K562 (cell line): ENCODE data around the gene EHMT2. TPM values are rescaled to one million over a fixed set of nuclear protein-coding genes. Genes with fewer than 3 reads are reported as not detected.
A peak's percentile ranks its signal among the peaks of the same experiment; 100 is the strongest.

Experiments used
- ARID1B ChIP-seq: fragments of 450-650 bp; IDR thresholded peaks from 2 replicates; pipeline ENCODE4 v1.6.1; 2016; ENCODE audit warnings: antibody characterized with exemption, mild to moderate bottlenecking, inconsistent platforms
- ASH1L ChIP-seq: fragments of 450-650 bp; IDR thresholded peaks from 2 replicates; pipeline ENCODE4 v1.6.1; 2018; ENCODE audit warnings: borderline replicate concordance, mild to moderate bottlenecking, low read depth; ENCODE audit not compliant: partially characterized antibody
- BRF2 ChIP-seq: IDR thresholded peaks from 3 replicates; pipeline ENCODE4 v1.6.1; 2011; ENCODE audit warnings: borderline replicate concordance, mild to moderate bottlenecking; ENCODE audit not compliant: insufficient read length, insufficient read depth
- CREB3 ChIP-seq: fragments of 450-650 bp; conservative IDR thresholded peaks from 2 replicates; pipeline ENCODE4 v1.6.1; 2016; ENCODE audit warnings: missing genetic modification characterization, low read depth, mild to moderate bottlenecking, missing compliant biosample characterization, moderate library complexity
- FOXJ2 ChIP-seq: fragments of 200-800 bp; sonication (Bioruptor generic); IDR thresholded peaks from 2 replicates; pipeline ENCODE4 v1.6.1; 2016; ENCODE audit warnings: missing genetic modification characterization, missing compliant biosample characterization
- HCFC1 ChIP-seq: IDR thresholded peaks from 2 replicates; pipeline ENCODE4 v1.6.1; 2012; ENCODE audit warnings: low read depth, low read length, improper control_type of control experiment
- HNRNPH1 ChIP-seq: fragments of 200-400 bp; formaldehyde crosslinking; optimal IDR thresholded peaks from 2 replicates; pipeline ENCODE3; 2017; ENCODE audit warnings: low read depth, mild to moderate bottlenecking, low read length, moderate library complexity
- MTA2 ChIP-seq: fragments of 450-650 bp; IDR thresholded peaks from 2 replicates; pipeline ENCODE4 v1.6.1; 2016; ENCODE audit warnings: low read depth
- NCOA4 ChIP-seq: fragments of 450-650 bp; IDR thresholded peaks from 2 replicates; pipeline ENCODE4 v1.6.1; 2018; ENCODE audit warnings: mild to moderate bottlenecking; ENCODE audit not compliant: partially characterized antibody
- NR2F6 ChIP-seq: fragments of 450-650 bp; formaldehyde crosslinking; IDR thresholded peaks from 2 replicates; pipeline ENCODE4 v1.4.0; 2020; ENCODE audit warnings: mild to moderate bottlenecking
- PHB2 ChIP-seq: fragments of 450-650 bp; IDR thresholded peaks from 2 replicates; pipeline ENCODE4 v1.6.1; 2017; ENCODE audit warnings: low read depth
- RNF2 ChIP-seq: sonication (generic); IDR thresholded peaks from 2 replicates; pipeline ENCODE4 v1.6.1; 2016
- SAP30 ChIP-seq: fragments of 200-600 bp; sonication (generic); IDR thresholded peaks from 2 replicates; pipeline ENCODE4 v1.6.1; 2012; ENCODE audit warnings: borderline replicate concordance, low read depth, mild to moderate bottlenecking, moderate library complexity, low read length, control low read depth, inconsistent platforms; ENCODE audit not compliant: insufficient read depth, poor library complexity, severe bottlenecking
- SRF ChIP-seq, 2 experiments: fragments of 250-450, 450-650 bp in 1 of 2; sonication (Bioruptor Pico) in 1 of 2; sonication (generic) in 1 of 2; formaldehyde crosslinking; IDR thresholded peaks; 2 replicates each; pipeline versions ENCODE4 v1.5.0 to v1.5.1; 2020 to 2022; ENCODE audit warnings: mild to moderate bottlenecking in 1 of 2, missing genetic modification reagents in 1 of 2
- SRSF3 ChIP-seq: fragments of 200-400 bp; formaldehyde crosslinking; IDR thresholded peaks from 2 replicates; pipeline ENCODE4 v1.6.1; 2016; ENCODE audit warnings: mild to moderate bottlenecking, low read length, moderate library complexity; ENCODE audit not compliant: insufficient read depth
- U2AF1 ChIP-seq: fragments of 200-400 bp; formaldehyde crosslinking; optimal IDR thresholded peaks from 2 replicates; pipeline ENCODE3; 2017; ENCODE audit warnings: mild to moderate bottlenecking, low read depth, low read length, moderate library complexity
- ZEB2 ChIP-seq: fragments of 450-650 bp; IDR thresholded peaks from 2 replicates; pipeline ENCODE4 v1.6.1; 2016
- polyA plus RNA-seq, 8 experiments: library from polyadenylated mRNA; depleted of rRNA in 4 of 8; stranded (reverse) in 5 of 8; unstranded in 3 of 8; fragments of >200 nt; fragmentation: Nextera tagmentation in 2 of 8; fragmentation: Illumina TruSeq in 1 of 8; extraction: Ambion mirVana in 2 of 8; extraction: Trizol in 1 of 8; gene quantifications; 2 replicates each; pipeline versions ENCODE4 v1.2.1 to v1.2.3, GENCODE V29; 2011 to 2014; ENCODE audit warnings: inconsistent platforms in 1 of 8, missing spikeins in 1 of 8
- total RNA-seq, 7 experiments: library from RNA; depleted of rRNA in 6 of 7; stranded (reverse); fragments of >200 nt in 6 of 7; fragmentation: Illumina TruSeq in 2 of 7; extraction: Trizol in 2 of 7; gene quantifications; 2 replicates each; pipeline versions ENCODE4 v1.2.1 to v1.2.3, GENCODE V29; 2011 to 2021; ENCODE audit warnings: low replicate concordance in 1 of 7
- TF ChIP-seq, protein P1 (sequence below): fragments of 150-350 bp; conservative IDR thresholded peaks from 2 replicates; pipeline ENCODE4 v1.6.1; 2014; ENCODE audit warnings: low read length
- TF ChIP-seq, protein P2 (sequence below): IDR thresholded peaks from 2 replicates; pipeline ENCODE4 v1.6.1; 2011; ENCODE audit warnings: borderline replicate concordance, low read depth, mild to moderate bottlenecking, moderate library complexity, low read length; ENCODE audit not compliant: insufficient read depth, poor library complexity, severe bottlenecking

EHMT2 gene
- total and polyA plus RNA-seq, 9 of the 15 experiments (the other 6 are each of a cell fraction or from before 2014, with no cell fraction given): 2.1 to 63.8 (median 38.5) TPM

- TF ChIP-seq, protein P1, sequence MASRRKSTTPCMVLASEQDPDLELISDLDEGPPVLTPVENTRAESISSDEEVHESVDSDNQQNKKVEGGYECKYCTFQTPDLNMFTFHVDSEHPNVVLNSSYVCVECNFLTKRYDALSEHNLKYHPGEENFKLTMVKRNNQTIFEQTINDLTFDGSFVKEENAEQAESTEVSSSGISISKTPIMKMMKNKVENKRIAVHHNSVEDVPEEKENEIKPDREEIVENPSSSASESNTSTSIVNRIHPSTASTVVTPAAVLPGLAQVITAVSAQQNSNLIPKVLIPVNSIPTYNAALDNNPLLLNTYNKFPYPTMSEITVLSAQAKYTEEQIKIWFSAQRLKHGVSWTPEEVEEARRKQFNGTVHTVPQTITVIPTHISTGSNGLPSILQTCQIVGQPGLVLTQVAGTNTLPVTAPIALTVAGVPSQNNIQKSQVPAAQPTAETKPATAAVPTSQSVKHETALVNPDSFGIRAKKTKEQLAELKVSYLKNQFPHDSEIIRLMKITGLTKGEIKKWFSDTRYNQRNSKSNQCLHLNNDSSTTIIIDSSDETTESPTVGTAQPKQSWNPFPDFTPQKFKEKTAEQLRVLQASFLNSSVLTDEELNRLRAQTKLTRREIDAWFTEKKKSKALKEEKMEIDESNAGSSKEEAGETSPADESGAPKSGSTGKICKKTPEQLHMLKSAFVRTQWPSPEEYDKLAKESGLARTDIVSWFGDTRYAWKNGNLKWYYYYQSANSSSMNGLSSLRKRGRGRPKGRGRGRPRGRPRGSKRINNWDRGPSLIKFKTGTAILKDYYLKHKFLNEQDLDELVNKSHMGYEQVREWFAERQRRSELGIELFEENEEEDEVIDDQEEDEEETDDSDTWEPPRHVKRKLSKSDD: peak; percentile 86; the same call in 1 of the 2 replicates
- TF ChIP-seq SRF (CRISPR knock-in tag; IDR thresholded peaks at IDR 0.05): peak; percentile 77 to 87
- TF ChIP-seq BRF2: no peak
- TF ChIP-seq PHB2: peak; percentile 81
- no peak for TF ChIP-seq ARID1B
- TF ChIP-seq SAP30: peak; percentile 96
- peak; percentile 77; the same call in 1 of the 2 replicates for TF ChIP-seq RNF2
- TF ChIP-seq SRSF3: peak; percentile 93; the same call in 1 of the 2 replicates
- peak; percentile 70 for TF ChIP-seq HNRNPH1
- TF ChIP-seq U2AF1: no peak
- peak; percentile 67 for TF ChIP-seq ASH1L
- TF ChIP-seq FOXJ2: peak; percentile 91; the same call in 1 of the 2 replicates
- TF ChIP-seq, protein P2, sequence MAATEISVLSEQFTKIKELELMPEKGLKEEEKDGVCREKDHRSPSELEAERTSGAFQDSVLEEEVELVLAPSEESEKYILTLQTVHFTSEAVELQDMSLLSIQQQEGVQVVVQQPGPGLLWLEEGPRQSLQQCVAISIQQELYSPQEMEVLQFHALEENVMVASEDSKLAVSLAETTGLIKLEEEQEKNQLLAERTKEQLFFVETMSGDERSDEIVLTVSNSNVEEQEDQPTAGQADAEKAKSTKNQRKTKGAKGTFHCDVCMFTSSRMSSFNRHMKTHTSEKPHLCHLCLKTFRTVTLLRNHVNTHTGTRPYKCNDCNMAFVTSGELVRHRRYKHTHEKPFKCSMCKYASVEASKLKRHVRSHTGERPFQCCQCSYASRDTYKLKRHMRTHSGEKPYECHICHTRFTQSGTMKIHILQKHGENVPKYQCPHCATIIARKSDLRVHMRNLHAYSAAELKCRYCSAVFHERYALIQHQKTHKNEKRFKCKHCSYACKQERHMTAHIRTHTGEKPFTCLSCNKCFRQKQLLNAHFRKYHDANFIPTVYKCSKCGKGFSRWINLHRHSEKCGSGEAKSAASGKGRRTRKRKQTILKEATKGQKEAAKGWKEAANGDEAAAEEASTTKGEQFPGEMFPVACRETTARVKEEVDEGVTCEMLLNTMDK: no peak
- TF ChIP-seq NR2F6 (CRISPR knock-in tag): peak; percentile 92
- TF ChIP-seq CREB3 (tag): peak; percentile 96
- TF ChIP-seq NCOA4: no peak
- peak; percentile 62; the same call in 1 of the 2 replicates for TF ChIP-seq ZEB2
- no peak for TF ChIP-seq MTA2
- peak; percentile 50; the same call in 1 of the 2 replicates for TF ChIP-seq HCFC1
Measured at GRCh38 chr6:31834367-31835250, 62.9 kb downstream of the EHMT2 start (continued).
